Kidney epithelial cell (primary cell): ENCODE results near the gene CFAP97. TPM values are rescaled to one million over a fixed set of nuclear protein-coding genes. Genes with fewer than 3 reads are reported as not detected.

Source experiments
- DNase-seq: peaks from one replicate; pipeline ENCODE4 v3.0.0-alpha.2; 2010; ENCODE audit warnings: low read depth
- H3K27me3 ChIP-seq: 2 replicates; pipeline ENCODE4 v1.6.0; 2011; ENCODE audit warnings: low read length; ENCODE audit not compliant: control insufficient read depth, insufficient read depth
- H3K36me3 ChIP-seq: 2 replicates; pipeline ENCODE4 v1.5.1; 2011; ENCODE audit warnings: low read length; ENCODE audit not compliant: control insufficient read depth, insufficient read depth
- H3K4me3 ChIP-seq: 2 replicates; pipeline ENCODE4 v1.5.1; 2011; ENCODE audit warnings: low read depth, mild to moderate bottlenecking, control low read depth, low read length
- total RNA-seq: library from RNA; depleted of rRNA; stranded (reverse); fragments of >200 nt; gene quantifications from 2 replicates; pipeline ENCODE4 v1.2.3, GENCODE V29; 2015
- TF ChIP-seq, protein P1 (sequence below): IDR thresholded peaks from 2 replicates; pipeline ENCODE4 v1.5.1; 2011; ENCODE audit warnings: mild to moderate bottlenecking, moderate library complexity, low read length, control low read depth, inconsistent platforms; ENCODE audit not compliant: insufficient read depth, poor library complexity, severe bottlenecking

The CFAP97 gene
- total RNA-seq, 1 donor from 2014 or later: 31.2 TPM

DNA sequence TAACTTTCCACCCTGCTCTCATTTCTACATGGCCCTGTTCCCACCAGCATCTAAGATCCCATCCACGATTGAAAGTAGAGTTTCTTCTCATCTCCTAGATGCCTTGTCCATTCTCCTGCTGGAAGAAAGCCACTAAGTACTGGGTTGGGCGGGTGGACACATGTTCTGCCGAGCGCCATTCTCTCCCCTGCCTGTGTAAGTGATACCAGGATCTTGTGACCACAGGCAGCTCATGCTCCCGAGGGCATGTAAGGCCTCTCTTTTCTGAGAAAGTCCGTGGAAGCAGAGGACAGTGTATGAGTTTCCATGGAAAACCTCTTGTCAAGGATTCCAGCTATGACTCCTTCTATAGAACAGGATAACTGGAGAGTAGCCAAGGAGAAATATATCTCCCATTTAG is 64.1 kb downstream of the CFAP97 start:
- Histone ChIP-seq H3K27me3 (no peaks in the 10 kb centered on the region), H3K4me3 (no peak overlapping the region), H3K36me3 (no peaks in the 10 kb centered on the region)
- TF ChIP-seq, protein P1, sequence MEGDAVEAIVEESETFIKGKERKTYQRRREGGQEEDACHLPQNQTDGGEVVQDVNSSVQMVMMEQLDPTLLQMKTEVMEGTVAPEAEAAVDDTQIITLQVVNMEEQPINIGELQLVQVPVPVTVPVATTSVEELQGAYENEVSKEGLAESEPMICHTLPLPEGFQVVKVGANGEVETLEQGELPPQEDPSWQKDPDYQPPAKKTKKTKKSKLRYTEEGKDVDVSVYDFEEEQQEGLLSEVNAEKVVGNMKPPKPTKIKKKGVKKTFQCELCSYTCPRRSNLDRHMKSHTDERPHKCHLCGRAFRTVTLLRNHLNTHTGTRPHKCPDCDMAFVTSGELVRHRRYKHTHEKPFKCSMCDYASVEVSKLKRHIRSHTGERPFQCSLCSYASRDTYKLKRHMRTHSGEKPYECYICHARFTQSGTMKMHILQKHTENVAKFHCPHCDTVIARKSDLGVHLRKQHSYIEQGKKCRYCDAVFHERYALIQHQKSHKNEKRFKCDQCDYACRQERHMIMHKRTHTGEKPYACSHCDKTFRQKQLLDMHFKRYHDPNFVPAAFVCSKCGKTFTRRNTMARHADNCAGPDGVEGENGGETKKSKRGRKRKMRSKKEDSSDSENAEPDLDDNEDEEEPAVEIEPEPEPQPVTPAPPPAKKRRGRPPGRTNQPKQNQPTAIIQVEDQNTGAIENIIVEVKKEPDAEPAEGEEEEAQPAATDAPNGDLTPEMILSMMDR: no peak
- no peak for DNase-seq

- Histone ChIP-seq H3K4me3 (no peak overlapping the region), H3K27me3 (no peaks in the 10 kb centered on the region), H3K36me3 (no peaks in the 10 kb centered on the region)
- TF ChIP-seq, protein P1: no peak
- no peak for DNase-seq
Measured at GRCh38 chr4:185138161-185138560, 65.6 kb downstream of the CFAP97 start.

DNA sequence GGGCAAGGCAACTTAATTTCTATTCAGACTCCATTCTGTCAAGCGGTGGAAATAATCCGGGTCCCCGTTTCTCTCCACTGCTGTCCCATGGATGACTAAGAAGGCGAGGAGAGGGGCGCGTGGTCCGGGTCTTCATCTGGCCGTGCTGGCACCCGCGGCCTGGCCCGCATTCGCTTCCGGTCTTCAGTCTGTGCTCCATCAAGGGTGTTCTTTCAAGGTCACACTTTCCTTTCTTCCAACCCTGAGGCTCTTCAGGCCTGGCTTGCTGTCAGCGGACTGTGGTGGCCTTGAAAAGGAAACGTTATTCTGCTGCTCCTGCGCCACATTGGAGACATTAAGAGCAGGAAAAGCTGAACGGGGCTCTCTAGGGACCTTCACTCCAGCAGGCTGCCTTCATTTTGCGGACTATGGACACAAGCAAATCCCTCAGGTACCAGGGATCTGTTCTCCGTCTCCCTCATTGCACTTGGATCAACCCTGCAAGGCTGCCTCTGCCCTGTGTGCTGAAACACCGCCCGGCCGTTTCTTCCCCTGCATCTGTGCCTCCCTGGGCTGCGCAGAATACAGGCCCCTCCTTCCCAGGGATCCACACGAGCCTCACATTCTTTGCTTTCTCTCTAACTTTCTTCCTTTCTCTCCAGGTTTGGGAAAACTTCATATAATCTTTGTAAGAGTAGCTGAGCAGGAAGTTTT is 66.4 kb downstream of the CFAP97 start:
- H3K36me3 ChIP-seq: no peaks in the 10 kb centered on the region
- no peaks in the 10 kb centered on the region for H3K27me3 ChIP-seq
- no peak for DNase-seq
- H3K4me3 ChIP-seq: no peak overlapping the region
- TF ChIP-seq, protein P1: no peak

GRCh38 chr4:185134307-185134869 is 69.4 kb downstream of the CFAP97 start:
- Histone ChIP-seq H3K4me3 (no peak overlapping the region), H3K27me3 (no peaks in the 10 kb centered on the region)
- no peak for DNase-seq

DNA sequence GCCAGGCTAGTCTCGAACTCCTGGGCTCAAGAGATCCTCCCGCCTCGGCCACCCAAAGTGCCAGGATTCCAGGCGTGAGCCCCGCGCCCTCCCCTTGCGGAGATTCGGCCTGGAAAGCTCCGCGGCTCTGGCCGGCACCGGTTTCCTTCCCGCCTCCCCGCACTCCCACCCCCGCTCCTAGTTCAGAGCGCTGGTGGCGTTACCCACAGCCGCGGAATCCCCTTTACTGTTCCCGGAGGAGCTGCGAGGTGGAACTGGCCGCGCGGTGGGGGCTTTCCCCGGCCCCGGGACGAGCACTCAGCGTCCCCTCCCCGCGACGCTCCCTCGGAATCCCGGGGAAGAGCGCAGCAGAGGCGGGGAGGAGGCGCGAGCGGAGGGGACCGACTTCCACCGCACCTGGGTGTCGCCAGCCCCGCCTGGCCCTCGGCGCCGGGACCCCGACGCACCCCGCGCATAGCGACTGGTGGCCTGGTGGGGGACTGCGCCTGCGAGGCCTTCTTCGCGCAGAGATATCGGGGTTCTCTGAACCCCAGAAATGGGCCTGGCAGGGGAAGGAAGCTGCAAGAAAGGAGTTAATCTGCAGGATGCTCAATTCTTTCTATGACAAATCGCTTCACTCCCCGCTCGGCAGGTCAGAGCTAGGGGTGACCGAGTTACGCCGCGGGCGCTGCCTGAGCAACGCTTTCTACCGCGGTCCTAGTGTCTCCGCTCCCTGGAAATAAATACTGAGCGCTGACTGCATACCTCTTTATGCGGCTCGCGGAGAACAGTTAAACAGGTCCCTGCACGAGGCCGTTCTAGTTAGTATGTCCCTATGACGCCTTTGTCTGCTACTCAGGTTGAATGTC is 75.3 kb downstream of the CFAP97 start:
- DNase-seq: no peak
- Histone ChIP-seq H3K27me3 (no peaks in the 10 kb centered on the region), H3K36me3 (no peaks in the 10 kb centered on the region), H3K4me3 (peak overlapping the region; percentile 42)
- TF ChIP-seq, protein P1: no peak

More at GRCh38 chr4:185134307-185134869, 69.4 kb downstream of the CFAP97 start:
- TF ChIP-seq, protein P1: peak; percentile 56
- no peaks in the 10 kb centered on the region for H3K36me3 ChIP-seq
